SH-SY5Y (cell line): ENCODE measurements around the gene TRIML2.

Experiments used
- GATA2 ChIP-seq: IDR thresholded peaks from 2 replicates; pipeline ENCODE4 v1.6.1; 2011; ENCODE audit warnings: mild to moderate bottlenecking, low read depth, low read length
- GATA3 ChIP-seq: IDR thresholded peaks from 2 replicates; pipeline ENCODE4 v1.6.1; 2011; ENCODE audit warnings: low read depth, mild to moderate bottlenecking, low read length, moderate library complexity

- TF ChIP-seq GATA3 (no peak), GATA2 (no peak)
These were observed 28.8 kb upstream of the TRIML2 start for GRCh38 chr4:188138227-188138626.
